HUES64 (cell line): ENCODE measurements around the gene DIPK1A.
"Not testable (repeated sequence)": the region's sequence is repeated elsewhere in the genome, so short reads cannot be mapped to it uniquely, and the experiment has no call there.

ENCODE experiments used
- H3K27ac ChIP-seq: 2 replicates; pipeline ENCODE4 v1.7.0; 2013; ENCODE audit warnings: low read depth, low read length, inconsistent platforms
- H3K27me3 ChIP-seq: 2 replicates; pipeline ENCODE4 v1.6.1; 2013; ENCODE audit warnings: mild to moderate bottlenecking, low read length; ENCODE audit not compliant: insufficient read depth
- H3K36me3 ChIP-seq: 2 replicates; pipeline ENCODE4 v1.6.1; 2013; ENCODE audit warnings: mild to moderate bottlenecking, low read length; ENCODE audit not compliant: insufficient read depth
- H3K4me1 ChIP-seq: 2 replicates; pipeline ENCODE4 v1.6.1; 2013; ENCODE audit warnings: mild to moderate bottlenecking, low read length, moderate library complexity; ENCODE audit not compliant: insufficient read depth
- H3K4me3 ChIP-seq: 2 replicates; pipeline ENCODE4 v1.5.1; 2013; ENCODE audit warnings: mild to moderate bottlenecking, low read length, moderate library complexity
- H3K9ac ChIP-seq: 2 replicates; pipeline ENCODE4 v1.6.1; 2013; ENCODE audit warnings: mild to moderate bottlenecking, low read depth, low read length
- H3K9me3 ChIP-seq: 2 replicates; pipeline ENCODE4 v1.6.1; 2013; ENCODE audit warnings: low read depth, low read length; ENCODE audit not compliant: insufficient read depth
- WGBS: fragments of 150-250, 120-280 bp; methylation state at CpG from one replicate; pipeline ENCODE4 v1.1.7; 2013; ENCODE audit warnings: missing lambda C conversion rate; 5-methylcytosine and 5-hydroxymethylcytosine counted together

The DIPK1A gene

DNA sequence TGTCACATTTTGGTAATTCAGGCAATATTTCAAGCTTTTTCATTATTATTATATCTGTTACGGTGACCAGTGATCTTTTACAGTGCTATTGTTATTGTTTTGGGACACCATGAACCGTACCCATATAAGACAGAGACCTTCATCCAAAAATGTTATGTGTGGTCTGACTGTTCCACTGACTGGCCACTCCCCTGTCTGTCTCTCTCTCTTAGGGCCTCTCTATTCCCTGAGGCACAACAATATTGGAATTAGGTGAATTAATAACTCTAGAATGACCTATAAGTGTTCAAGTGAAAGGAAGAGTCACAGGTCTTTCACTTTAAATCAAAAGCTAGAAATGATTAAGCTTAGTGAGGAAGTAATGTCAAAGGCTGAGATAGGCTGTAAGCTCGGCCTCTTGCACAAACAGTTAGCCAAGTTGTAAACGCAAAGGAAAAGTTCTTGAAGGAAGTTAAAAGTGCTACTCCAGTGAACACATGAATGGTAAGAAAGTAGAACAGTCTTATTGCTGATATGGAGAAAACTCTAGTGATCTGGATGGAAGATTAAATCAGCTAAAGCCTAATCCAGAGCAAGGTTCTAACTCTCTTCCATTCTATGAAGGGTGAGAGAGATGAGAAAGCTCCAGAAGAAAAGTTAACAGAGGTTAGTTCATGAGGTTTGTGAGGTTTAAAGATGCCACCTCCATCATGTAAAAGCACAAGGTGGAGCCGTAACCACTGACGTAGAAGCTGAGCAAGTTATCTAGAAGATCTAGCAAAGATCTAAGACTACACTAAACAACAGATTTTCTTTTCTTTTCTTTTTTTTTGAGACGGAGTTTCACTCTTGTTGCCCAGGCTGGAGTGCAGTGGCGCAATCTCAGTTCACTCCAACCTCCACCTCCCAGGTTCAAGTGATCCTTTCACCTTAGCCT, 19.7 kb upstream of the DIPK1A start:
- H3K36me3 ChIP-seq: no peaks in the 10 kb centered on the region
- H3K27ac ChIP-seq: no peak overlapping the region
- no peaks in the 10 kb centered on the region for H3K27me3 ChIP-seq
- H3K9ac ChIP-seq: no peak overlapping the region
- H3K9me3 ChIP-seq: no peaks in the 10 kb centered on the region
- 94% methylated on average over 8 of the region's 8 CpGs for WGBS
- H3K4me3 ChIP-seq: no peak overlapping the region
- no peaks in the 10 kb centered on the region for H3K4me1 ChIP-seq

DNA sequence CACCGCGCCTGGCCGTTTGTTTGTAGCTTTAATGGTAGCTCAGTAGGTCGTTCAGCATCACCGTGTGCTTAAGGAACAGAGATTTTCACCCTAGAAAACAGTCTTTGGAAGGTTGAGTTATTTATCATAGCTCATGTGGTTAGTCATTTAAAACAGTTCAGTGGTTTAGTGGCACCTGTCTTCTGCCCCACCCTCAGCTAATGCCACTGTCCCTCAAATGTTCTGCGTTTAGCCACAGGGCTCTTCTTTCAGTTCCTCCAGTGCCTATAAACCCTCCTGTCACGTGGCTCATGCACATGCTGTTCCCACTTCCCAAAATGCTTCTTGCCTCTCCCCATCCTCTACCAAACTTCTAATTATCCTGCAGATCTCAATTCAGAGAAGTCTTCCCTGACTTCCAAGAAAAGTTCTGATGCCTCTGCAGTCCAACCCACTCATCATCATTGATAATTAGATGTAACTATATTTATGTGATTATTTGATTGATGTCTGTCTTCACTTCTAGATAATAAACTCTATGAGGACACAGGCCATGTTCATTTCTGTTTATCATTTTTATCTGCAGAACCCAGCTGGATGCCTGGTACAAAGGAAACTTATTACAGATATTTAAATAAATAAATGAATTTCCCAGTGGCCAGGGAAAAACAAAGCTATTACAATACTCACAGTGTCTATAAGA, 14.4 kb upstream of the DIPK1A start:
- Histone ChIP-seq H3K4me3 (no peak overlapping the region), H3K4me1 (peaks cover 7% of the 10 kb centered on the region), H3K36me3 (no peaks in the 10 kb centered on the region), H3K9ac (no peak overlapping the region), H3K27ac (no peak overlapping the region), H3K27me3 (peaks cover 11% of the 10 kb centered on the region), H3K9me3 (no peaks in the 10 kb centered on the region)
- 94% methylated on average over 7 of the region's 7 CpGs for WGBS

DNA sequence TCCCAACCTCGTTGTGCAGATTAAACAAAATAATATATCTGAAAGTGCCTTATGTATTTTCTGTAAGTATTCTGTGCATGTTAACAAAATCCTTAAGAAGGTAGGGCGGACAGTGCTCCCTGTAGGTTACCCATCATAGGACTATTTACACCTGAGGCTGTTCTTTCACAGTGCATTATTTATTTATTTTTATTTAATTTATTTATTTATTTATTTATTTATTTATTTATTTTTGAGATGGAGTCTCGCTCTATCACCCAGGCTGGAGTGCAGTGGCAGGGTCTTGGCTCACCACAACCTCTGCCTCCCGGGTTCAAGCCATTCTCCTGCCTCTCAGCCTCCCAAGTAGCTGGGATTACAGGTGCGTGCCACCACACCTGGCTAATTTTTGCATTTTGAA, 12.8 kb upstream of the DIPK1A start:
- H3K27me3 ChIP-seq: peaks cover 14% of the 10 kb centered on the region
- not testable (repeated sequence) for H3K4me1 ChIP-seq, H3K4me3 ChIP-seq, H3K9me3 ChIP-seq, H3K36me3 ChIP-seq, H3K27ac ChIP-seq, H3K9ac ChIP-seq
- 94% methylated on average over 4 of the region's 5 CpGs for WGBS

DNA sequence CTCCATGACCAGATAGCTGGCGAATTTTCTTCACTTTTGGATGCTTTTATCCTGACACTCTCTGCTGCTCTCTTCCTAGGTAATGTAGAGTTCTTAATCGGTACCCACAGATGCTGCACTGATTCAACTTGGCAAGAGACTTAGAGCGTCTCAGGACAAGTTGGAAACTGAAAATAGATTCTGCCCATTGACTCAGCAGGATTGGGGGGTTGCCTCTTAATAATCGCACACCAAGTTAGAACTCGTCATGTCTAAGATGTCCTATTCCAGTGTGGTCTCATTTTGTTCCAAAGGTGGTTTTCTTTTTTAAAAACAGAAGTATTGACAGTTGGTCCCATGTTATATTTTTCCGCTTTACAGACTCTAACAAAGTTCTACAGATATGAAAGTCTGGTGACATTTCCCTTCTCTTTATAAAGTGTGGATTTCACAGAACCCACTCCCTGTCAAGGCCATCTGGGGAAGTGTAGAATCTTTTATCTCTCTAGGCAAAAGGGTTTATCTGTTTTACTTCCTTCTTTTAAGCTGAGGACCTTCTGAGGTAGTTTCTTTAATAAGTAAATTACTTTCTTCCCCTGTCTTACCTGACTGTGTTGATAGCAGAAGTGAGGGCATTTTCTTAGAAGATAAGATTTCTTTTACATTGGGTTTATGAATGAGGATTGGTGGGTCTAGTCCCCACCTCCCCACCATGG, 12.1 kb upstream of the DIPK1A start:
- Histone ChIP-seq H3K9me3 (no peaks in the 10 kb centered on the region), H3K27ac (no peak overlapping the region), H3K4me3 (no peak overlapping the region), H3K27me3 (peaks cover 14% of the 10 kb centered on the region), H3K9ac (no peak overlapping the region), H3K4me1 (peaks cover 7% of the 10 kb centered on the region), H3K36me3 (no peaks in the 10 kb centered on the region)
- 91% methylated on average over 5 of the region's 6 CpGs for WGBS

DNA sequence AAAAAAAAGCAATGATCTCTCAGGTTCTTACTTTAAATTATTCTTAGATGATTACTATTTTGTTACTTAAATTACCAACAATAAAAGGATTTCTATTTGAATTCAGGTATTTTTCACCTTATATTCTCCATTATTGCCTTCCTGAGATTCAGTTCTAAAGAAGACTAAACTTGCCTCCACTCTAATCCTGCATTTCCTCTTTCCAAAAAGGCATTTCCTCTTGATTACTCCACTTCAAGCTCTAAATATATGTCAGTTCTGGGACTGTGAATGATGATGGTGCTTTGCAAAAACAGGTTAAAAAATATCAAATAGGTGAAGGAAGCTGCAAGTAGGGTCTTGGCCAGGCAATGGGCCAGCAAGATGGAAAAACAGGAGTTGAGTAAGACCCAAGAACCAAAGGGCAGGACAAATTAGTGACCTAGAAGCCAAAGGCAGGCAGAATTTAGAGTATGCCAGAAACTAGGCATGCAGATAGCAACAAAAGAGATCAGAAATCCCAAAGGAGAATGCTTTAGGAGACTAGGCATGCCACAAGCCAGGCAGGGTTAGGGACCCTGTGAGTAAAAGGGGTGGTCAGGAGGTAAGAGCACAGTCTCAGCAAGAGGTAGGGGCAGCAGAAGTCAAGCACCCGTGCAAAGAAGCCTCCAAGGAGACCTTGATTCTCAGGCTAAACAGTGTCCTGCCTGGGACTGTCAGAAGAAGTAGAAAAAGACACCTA, 11.3 kb upstream of the DIPK1A start:
- Histone ChIP-seq H3K27ac (no peak overlapping the region), H3K27me3 (peaks cover 14% of the 10 kb centered on the region), H3K9ac (no peak overlapping the region), H3K4me1 (peaks cover 7% of the 10 kb centered on the region), H3K36me3 (no peaks in the 10 kb centered on the region), H3K9me3 (no peaks in the 10 kb centered on the region), H3K4me3 (no peak overlapping the region)
- WGBS: 39% methylated on average over 1 of the region's 1 CpG

DNA sequence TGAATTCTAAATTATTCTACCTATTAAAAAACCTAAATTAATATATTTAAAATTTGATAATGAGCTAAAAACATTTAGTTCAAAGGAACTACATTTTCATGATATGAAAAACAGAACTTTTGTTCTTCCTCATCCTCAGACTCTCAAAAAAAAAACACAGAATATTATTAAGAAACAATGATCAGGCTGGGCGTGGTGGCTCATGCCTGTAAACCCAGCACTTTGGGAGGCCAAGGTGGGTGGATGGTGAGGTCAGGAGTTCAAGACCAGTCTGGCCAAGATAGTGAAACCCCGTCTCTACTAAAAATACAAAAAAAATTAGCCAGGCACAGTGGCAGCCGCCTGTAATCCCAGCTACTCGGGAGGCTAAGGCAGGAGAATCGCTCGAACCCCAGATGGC, 10.7 kb upstream of the DIPK1A start:
- H3K9ac ChIP-seq, H3K4me3 ChIP-seq, H3K36me3 ChIP-seq, H3K9me3 ChIP-seq, H3K4me1 ChIP-seq, H3K27ac ChIP-seq: not testable (repeated sequence)
- WGBS: 83% methylated on average over 6 of the region's 6 CpGs
- H3K27me3 ChIP-seq: peaks cover 14% of the 10 kb centered on the region

DNA sequence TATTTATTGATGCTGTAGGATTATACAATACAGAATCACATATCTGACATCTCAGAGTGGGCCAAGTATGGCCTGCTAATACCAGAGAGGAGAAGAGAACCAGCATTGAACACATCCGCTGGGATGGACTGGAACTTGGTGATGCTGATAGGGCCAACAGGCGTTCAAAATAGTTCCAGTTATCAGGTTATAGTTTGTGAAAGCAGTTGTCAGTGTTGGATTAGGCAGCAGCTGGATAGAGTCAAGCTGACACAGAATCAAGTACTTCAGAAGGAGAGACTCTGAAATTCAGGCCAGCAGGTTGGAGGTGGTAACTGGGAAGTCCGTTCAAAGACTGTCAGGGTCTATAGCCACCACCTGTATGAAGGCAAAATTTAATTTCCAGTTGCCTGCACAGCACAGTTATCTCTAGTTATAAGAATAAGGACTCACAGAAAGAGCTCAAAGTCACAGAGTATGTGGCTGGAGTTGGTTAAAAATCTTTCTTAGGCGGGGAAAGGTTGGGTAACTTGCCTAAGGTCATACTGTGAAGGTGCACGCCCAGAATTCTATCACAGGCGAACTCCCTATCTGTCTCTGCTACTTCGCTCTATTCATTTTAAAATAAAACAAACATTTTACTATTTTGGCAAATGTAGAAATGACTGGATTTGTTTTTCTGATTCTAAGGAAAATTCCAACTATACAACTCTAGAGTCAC, 9.9 kb upstream of the DIPK1A start:
- Histone ChIP-seq H3K36me3 (no peaks in the 10 kb centered on the region), H3K9me3 (no peaks in the 10 kb centered on the region), H3K9ac (no peak overlapping the region), H3K27me3 (peaks cover 14% of the 10 kb centered on the region), H3K27ac (no peak overlapping the region), H3K4me1 (peaks cover 7% of the 10 kb centered on the region), H3K4me3 (no peak overlapping the region)
- 97% methylated on average over 6 of the region's 7 CpGs for WGBS

DNA sequence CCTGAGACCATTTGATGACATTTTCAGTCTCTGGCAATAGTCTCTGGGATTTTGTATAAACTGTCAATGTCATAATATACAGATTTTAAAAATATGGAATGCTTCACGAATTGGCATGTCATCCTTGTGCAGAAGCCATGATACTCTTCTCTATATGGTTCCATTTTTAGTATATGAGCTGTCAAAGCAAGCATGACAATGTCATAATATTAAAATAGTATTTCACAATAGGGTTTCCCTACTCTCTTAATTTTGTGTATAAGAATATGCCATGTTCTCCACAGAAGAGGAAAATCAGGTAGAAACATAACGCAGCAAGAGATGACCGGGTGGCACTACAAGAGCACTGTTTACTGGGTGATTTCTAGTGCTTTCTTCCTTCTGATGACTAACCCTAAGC, 8.3 kb upstream of the DIPK1A start:
- Histone ChIP-seq H3K9ac (no peak overlapping the region), H3K27ac (no peak overlapping the region), H3K36me3 (no peaks in the 10 kb centered on the region), H3K9me3 (no peaks in the 10 kb centered on the region), H3K4me3 (no peak overlapping the region), H3K27me3 (peaks cover 19% of the 10 kb centered on the region), H3K4me1 (peaks cover 7% of the 10 kb centered on the region)
- 88% methylated on average over 2 of the region's 3 CpGs for WGBS

DNA sequence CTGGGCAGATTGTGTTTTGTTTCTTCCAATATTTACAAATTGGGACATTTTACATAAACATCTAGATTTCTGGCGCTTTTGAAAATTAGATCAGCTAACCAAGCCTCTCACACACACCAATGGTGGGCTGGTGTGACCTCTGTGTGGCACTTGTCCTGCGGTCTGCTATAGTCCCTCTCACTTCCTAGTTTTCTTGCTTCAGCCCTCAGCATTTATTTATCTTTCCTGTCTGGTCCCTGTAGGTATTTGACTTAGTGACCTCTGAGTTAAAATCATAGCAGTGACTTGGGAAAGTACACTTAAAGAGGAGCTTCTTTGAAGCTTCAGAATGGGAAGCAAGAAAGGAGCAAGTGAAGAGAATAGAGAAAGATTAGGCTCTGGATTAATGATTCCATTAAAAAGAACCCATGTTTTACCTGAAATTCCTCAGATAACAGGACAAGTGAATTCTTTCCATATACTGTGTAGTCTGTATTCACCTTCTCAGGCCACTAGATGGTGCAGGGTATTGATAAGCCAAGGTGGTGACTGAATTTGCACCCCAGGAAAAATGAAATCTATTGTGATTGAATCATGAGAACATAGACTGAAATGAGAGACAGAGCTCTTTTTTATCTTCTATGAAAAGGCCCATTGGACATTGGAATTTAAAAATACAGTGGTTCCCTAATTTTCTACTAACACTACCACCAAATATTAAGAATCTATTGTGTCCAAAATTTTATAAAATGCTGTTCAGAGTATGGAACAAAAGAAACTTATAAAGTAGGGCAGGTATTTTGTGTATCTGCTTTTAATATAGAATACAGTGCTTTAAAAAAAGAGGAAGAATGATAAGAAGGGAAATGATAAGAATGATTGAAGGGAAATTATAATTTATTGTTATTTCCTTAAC, 7.1 kb upstream of the DIPK1A start:
- Histone ChIP-seq H3K27ac (no peak overlapping the region), H3K9ac (no peak overlapping the region), H3K4me3 (no peak overlapping the region), H3K36me3 (no peaks in the 10 kb centered on the region), H3K9me3 (no peaks in the 10 kb centered on the region), H3K4me1 (peaks cover 7% of the 10 kb centered on the region), H3K27me3 (peaks cover 12% of the 10 kb centered on the region)
- WGBS: 80% methylated on average over 2 of the region's 2 CpGs

DNA sequence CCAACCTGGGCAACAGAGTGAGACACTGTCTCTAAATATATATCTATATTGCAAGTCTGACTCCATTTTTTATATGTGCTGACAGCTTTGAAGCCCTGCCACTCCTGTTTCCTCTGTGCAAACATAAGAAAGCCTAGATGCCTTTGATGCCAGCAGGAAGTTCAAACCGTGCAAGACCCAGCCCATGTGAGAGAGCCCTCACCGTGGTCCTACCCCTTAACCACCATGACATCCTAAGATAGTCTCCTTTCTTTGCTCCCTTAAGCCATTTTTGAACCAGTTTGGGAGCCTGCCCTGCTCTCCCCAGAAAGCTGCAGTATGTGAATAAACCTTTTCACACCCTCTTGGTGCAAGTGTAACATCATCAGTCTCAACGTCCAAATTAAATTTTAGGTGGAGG, 3.7 kb upstream of the DIPK1A start:
- H3K9me3 ChIP-seq: no peaks in the 10 kb centered on the region
- whole genome bisulfite sequencing: 85% methylated on average over 3 of the region's 3 CpGs
- H3K27ac ChIP-seq: no peak overlapping the region
- no peak overlapping the region for H3K9ac ChIP-seq
- H3K36me3 ChIP-seq: no peaks in the 10 kb centered on the region
- H3K27me3 ChIP-seq: peaks cover 12% of the 10 kb centered on the region; the same call in 1 of the 2 replicates
- H3K4me1 ChIP-seq: peaks cover 12% of the 10 kb centered on the region
- no peak overlapping the region for H3K4me3 ChIP-seq
